Activated CD8-positive, alpha-beta T cell treated with anti-CD3 and anti-CD28 coated beads for 36 hours (primary cell): ENCODE measurements around the gene CA10. TPM values are rescaled to one million over a fixed set of nuclear protein-coding genes. Genes with fewer than 3 reads are reported as not detected.

ENCODE experiments used
- ATAC-seq: fragments of 200-7000 bp; cut with Tn5 transposase; one replicate; pipeline ENCODE4 v1.10.0; 2021; ENCODE audit warnings: mild to moderate bottlenecking, moderate library complexity
- CTCF ChIA-PET: fragments of 350-600 bp; sonication (Branson Sonifier 250); formaldehyde crosslinking; loops from one replicate; lab custom pipeline; 2021; ENCODE audit warnings: antibody characterized with exemption; lab: Charles Lee
- POLR2A ChIA-PET: fragments of 350-600 bp; sonication (Branson Sonifier 250); formaldehyde crosslinking; loops from one replicate; lab custom pipeline; 2021; ENCODE audit warnings: antibody characterized with exemption; lab: Charles Lee
- DNase-seq: peaks from one replicate; pipeline ENCODE4 v3.0.0-alpha.2; 2020
- H3K27ac Mint-ChIP-seq: one replicate; pipeline ENCODE4 v1.8.0; 2021; ENCODE audit warnings: mild to moderate bottlenecking, mixed read lengths
- H3K27me3 Mint-ChIP-seq: one replicate; pipeline ENCODE4 v1.8.0; 2021; ENCODE audit warnings: mixed read lengths
- H3K36me3 Mint-ChIP-seq: one replicate; pipeline ENCODE4 v1.8.0; 2021; ENCODE audit warnings: low read depth, mixed read lengths
- H3K4me1 Mint-ChIP-seq: one replicate; pipeline ENCODE4 v1.8.0; 2021; ENCODE audit warnings: low read depth, mixed read lengths
- H3K4me3 Mint-ChIP-seq: one replicate; pipeline ENCODE4 v1.8.0; 2021; ENCODE audit warnings: mild to moderate bottlenecking, moderate library complexity, mixed read lengths
- H3K9me3 Mint-ChIP-seq: one replicate; pipeline ENCODE4 v1.8.0; 2021; ENCODE audit warnings: mixed read lengths
- CTCF ChIP-seq: fragments of 200-600 bp; IDR thresholded peaks from one replicate; pipeline ENCODE4 v1.8.0; 2022; ENCODE audit warnings: antibody characterized with exemption, mild to moderate bottlenecking
- intact Hi-C: fragments of 100-400 bp; cut with micrococcal nuclease; formaldehyde crosslinking; loops from one replicate; pipeline ENCODE4 v1.10.0; 2022
- total RNA-seq, 2 experiments: library from RNA; stranded (reverse); gene quantifications; one replicate each; pipeline ENCODE4 v1.2.3, GENCODE V29; 2021

Gene CA10
- total RNA-seq, 2 experiments from 2014 or later, result not detected

GRCh38 chr17:52181782-52182181, 23.3 kb upstream of the CA10 start:
- no peak overlapping the region for H3K4me3 Mint-ChIP-seq
- DNase-seq, result no peak
- peaks cover 5% of the 10 kb centered on the region for H3K27me3 Mint-ChIP-seq
- ChIA-PET CTCF (no interaction called here), POLR2A (no interaction called here)
- no peaks in the 10 kb centered on the region for H3K36me3 Mint-ChIP-seq
- no peaks in the 10 kb centered on the region for H3K4me1 Mint-ChIP-seq
- ATAC-seq, result no peak
- peaks cover 2% of the 10 kb centered on the region for H3K9me3 Mint-ChIP-seq
- TF ChIP-seq CTCF, result no peak
- intact Hi-C loops, result no loop called here
- no peak overlapping the region for H3K27ac Mint-ChIP-seq

- H3K9me3 Mint-ChIP-seq, result no peaks in the 10 kb centered on the region
- intact Hi-C loops, result no loop called here
- H3K27ac Mint-ChIP-seq, result no peak overlapping the region
- H3K36me3 Mint-ChIP-seq, result no peaks in the 10 kb centered on the region
- no peak overlapping the region for H3K4me3 Mint-ChIP-seq
- H3K27me3 Mint-ChIP-seq, result peaks cover 5% of the 10 kb centered on the region
- ATAC-seq, result no peak
- no peak for TF ChIP-seq CTCF
- no peaks in the 10 kb centered on the region for H3K4me1 Mint-ChIP-seq
- POLR2A ChIA-PET, result no interaction called here
- CTCF ChIA-PET, result interaction anchor here (1.4 kb wide), 1 partner anchor 10 kb away, joined by 4 read pairs; no protein-coding TSS in a partner anchor
- no peak for DNase-seq
These were observed 19.5 kb upstream of the CA10 start for GRCh38 chr17:52178012-52178411.

- intact Hi-C loops, result no loop called here
- H3K9me3 Mint-ChIP-seq, result no peaks in the 10 kb centered on the region
- CTCF ChIA-PET, result no interaction called here
- no peaks in the 10 kb centered on the region for H3K36me3 Mint-ChIP-seq
- TF ChIP-seq CTCF, result peak; percentile 17
- DNase-seq, result peak; percentile 13
- no peak overlapping the region for H3K27ac Mint-ChIP-seq
- H3K4me3 Mint-ChIP-seq, result no peak overlapping the region
- no peak for ATAC-seq
- H3K27me3 Mint-ChIP-seq, result no peaks in the 10 kb centered on the region
- POLR2A ChIA-PET, result no interaction called here
- H3K4me1 Mint-ChIP-seq, result no peaks in the 10 kb centered on the region
These were observed 12.6 kb upstream of the CA10 start for GRCh38 chr17:52170963-52171572.

- Mint-ChIP-seq H3K9me3 (peaks cover 5% of the 10 kb centered on the region), H3K27ac (no peak overlapping the region), H3K4me1 (peaks cover 4% of the 10 kb centered on the region), H3K27me3 (peaks cover 40% of the 10 kb centered on the region), H3K36me3 (peaks cover 2% of the 10 kb centered on the region), H3K4me3 (no peak overlapping the region)
- no peak for TF ChIP-seq CTCF
- ChIA-PET POLR2A (no interaction called here), CTCF (no interaction called here)
- intact Hi-C loops, result no loop called here
- ATAC-seq, result no peak
- DNase-seq, result no peak
These were observed 1.6 kb upstream of the CA10 start for GRCh38 chr17:52160136-52160567.

- CTCF ChIA-PET, result no interaction called here
These were observed 977 bp upstream of the CA10 start for GRCh38 chr17:52159246-52160135.

More at GRCh38 chr17:52159246-52160135, 977 bp upstream of the CA10 start:
- H3K27me3 Mint-ChIP-seq, result peaks cover 41% of the 10 kb centered on the region
- no peak for TF ChIP-seq CTCF
- H3K36me3 Mint-ChIP-seq, result peaks cover 2% of the 10 kb centered on the region
- no peak overlapping the region for H3K4me3 Mint-ChIP-seq
- DNase-seq, result no peak
- peaks cover 4% of the 10 kb centered on the region for H3K4me1 Mint-ChIP-seq
- H3K9me3 Mint-ChIP-seq, result peaks cover 5% of the 10 kb centered on the region
- intact Hi-C loops, result no loop called here
- POLR2A ChIA-PET, result no interaction called here
- ATAC-seq, result no peak
- H3K27ac Mint-ChIP-seq, result no peak overlapping the region
